Gastroesophageal sphincter (tissue), 4 donors: ENCODE measurements around the gene ST6GALNAC6. TPM values are rescaled to one million over a fixed set of nuclear protein-coding genes. Genes with fewer than 3 reads are reported as not detected.
"Not testable (repeated sequence)": the region's sequence is repeated elsewhere in the genome, so short reads cannot be mapped to it uniquely, and the experiment has no call there.

Experiments
- ATAC-seq: fragments of 150-250 bp; one replicate; pipeline ENCODE4 v1.9.1; 2016; ENCODE audit warnings: mild to moderate bottlenecking, moderate library complexity
- H3K27ac ChIP-seq, 4 donors: fragments of 200-600 bp; sonication (generic) in 3 of 4; 1 replicate in 3 of 4; 2 replicates in 1 of 4; pipeline ENCODE4 v1.5.1; 2016 to 2019
- H3K27me3 ChIP-seq: fragments of 200-600 bp; sonication (generic); one replicate; pipeline ENCODE4 v1.5.1; 2019
- H3K36me3 ChIP-seq, 2 donors: fragments of 200-600 bp; sonication (generic); one replicate each; pipeline ENCODE4 v1.5.1; 2019; ENCODE audit warnings: control low read depth in 1 of 2
- H3K4me1 ChIP-seq, 3 donors: fragments of 200-600 bp; sonication (generic); 1 replicate in 2 of 3; 2 replicates in 1 of 3; pipeline ENCODE4 v1.5.1; 2016 to 2019; ENCODE audit warnings: control low read depth in 2 of 3
- H3K4me3 ChIP-seq, 2 donors: fragments of 200-600 bp; sonication (generic); one replicate each; pipeline ENCODE4 v1.5.1; 2019; ENCODE audit warnings: mild to moderate bottlenecking in 1 of 2, moderate library complexity in 1 of 2
- H3K9me3 ChIP-seq, 3 donors: fragments of 200-600 bp; sonication (generic); one replicate each; pipeline ENCODE4 v1.5.1; 2017 to 2019; ENCODE audit warnings: control low read depth in 2 of 3
- CTCF ChIP-seq, 4 experiments: fragments of 200-600 bp in 2 of 4; fragments of 450-650 bp in 2 of 4; sonication (generic) in 1 of 4; IDR thresholded peaks; one replicate each; pipeline ENCODE4 v1.5.1; 2017 to 2019; ENCODE audit warnings: antibody characterized with exemption in 4 of 4, mild to moderate bottlenecking in 2 of 4, moderate library complexity in 2 of 4
- EP300 ChIP-seq: sonication (generic); formaldehyde crosslinking; IDR thresholded peaks from one replicate; pipeline ENCODE4 v1.6.1; 2017; ENCODE audit warnings: antibody characterized with exemption, mild to moderate bottlenecking
- POLR2A ChIP-seq, 2 donors: fragments of 450-650 bp; IDR thresholded peaks; one replicate each; pipeline ENCODE4 v1.6.1; 2017; ENCODE audit warnings: antibody characterized with exemption in 2 of 2, mild to moderate bottlenecking in 2 of 2, moderate library complexity in 1 of 2
- POLR2AphosphoS5 ChIP-seq: sonication (generic); formaldehyde crosslinking; IDR thresholded peaks from one replicate; pipeline ENCODE4 v1.6.1; 2017; ENCODE audit warnings: antibody characterized with exemption
- WGBS, 2 donors: methylation state at CpG; one replicate each; pipeline ENCODE4 v1.1.5; 2018; ENCODE audit warnings: low coverage in 1 of 2; 5-methylcytosine and 5-hydroxymethylcytosine counted together
- small RNA-seq, 4 donors: library from RNA; depleted of rRNA; stranded (forward); fragments of <200 nt; gene quantifications; one replicate each; pipeline ENCODE3, GENCODE V24; 2016
- total RNA-seq, 4 donors: library from RNA; depleted of rRNA; stranded (reverse); fragments of >200 nt; gene quantifications; one replicate each; pipeline ENCODE4 v1.1.0, GENCODE V29; 2016

ST6GALNAC6 gene
- total RNA-seq, 4 donors from 2014 or later, result 112 to 146 (median 132) TPM

DNA sequence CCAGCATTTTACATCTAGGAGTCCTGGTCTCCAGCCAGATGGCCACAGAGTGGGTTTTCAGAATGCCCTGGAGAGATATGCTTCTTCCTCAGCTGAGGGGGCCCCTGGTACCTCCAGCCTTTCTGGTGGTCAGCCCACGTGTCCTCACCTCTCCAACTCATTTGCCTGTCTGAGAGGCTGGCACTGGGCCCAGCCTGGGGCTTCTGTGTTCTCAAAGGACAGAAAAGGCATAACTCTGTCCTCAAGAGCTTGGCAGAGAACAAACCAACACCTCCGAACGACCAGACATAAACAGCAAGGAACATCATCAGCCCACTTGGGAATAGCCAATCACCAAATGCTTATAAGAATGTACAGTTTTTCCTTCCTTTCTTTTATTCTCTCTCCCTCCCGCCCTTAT, 62.1 kb downstream of the ST6GALNAC6 start:
- peaks cover 0 to 78% (median 55%) of the 10 kb centered on the region in 3 donors for H3K4me1 ChIP-seq
- 67 to 75% methylated on average over 1 to 3 of the region's 4 CpGs for WGBS, 2 donors
- TF ChIP-seq POLR2AphosphoS5 (no peak), POLR2A (IDR thresholded peaks at IDR 0.05) (no peak), CTCF (IDR thresholded peaks at IDR 0.05) (no peak), EP300 (no peak)
- no peaks in the 10 kb centered on the region for H3K9me3 ChIP-seq
- H3K27ac ChIP-seq, result peak overlapping the region in 3 of 4 donors; percentile 82 to 94 (median 86)
- ATAC-seq, result no peak
- H3K36me3 ChIP-seq, result peaks cover 0 to 7% of the 10 kb centered on the region in 2 donors
- no peak overlapping the region for H3K4me3 ChIP-seq
- H3K27me3 ChIP-seq, result no peaks in the 10 kb centered on the region

DNA sequence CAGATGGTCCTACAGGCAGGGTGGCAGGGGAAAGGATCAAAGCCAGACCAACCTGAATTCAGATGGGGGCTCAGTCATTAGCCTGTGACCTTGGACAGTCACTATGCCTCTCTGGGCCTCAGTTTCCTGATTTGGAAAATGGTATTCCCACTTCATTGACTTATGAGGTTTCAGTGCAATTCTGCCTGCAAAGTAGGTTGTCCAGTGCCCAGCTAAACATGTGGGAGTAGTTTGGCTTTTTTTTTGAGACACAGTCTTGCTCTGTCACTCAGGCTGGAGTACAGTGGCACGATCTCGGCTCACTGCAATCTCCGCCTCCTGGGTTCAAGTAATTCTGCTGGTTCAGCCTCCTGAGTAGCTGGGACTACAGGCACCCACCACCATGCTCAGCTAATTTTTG, 62.8 kb downstream of the ST6GALNAC6 start:
- Histone ChIP-seq H3K27ac (peak overlapping the region in 3 of 4 donors; percentile 82 to 94 (median 86)), H3K4me1 (peaks cover 0 to 85% (median 58%) of the 10 kb centered on the region in 3 donors)
- H3K27me3 ChIP-seq, H3K9me3 ChIP-seq, H3K4me3 ChIP-seq, ATAC-seq, H3K36me3 ChIP-seq: not testable (repeated sequence)
- 69% methylated on average over 3 of the region's 3 CpGs; no CpG with 5 or more reads in 1 of the 2 donors for WGBS, 2 donors

DNA sequence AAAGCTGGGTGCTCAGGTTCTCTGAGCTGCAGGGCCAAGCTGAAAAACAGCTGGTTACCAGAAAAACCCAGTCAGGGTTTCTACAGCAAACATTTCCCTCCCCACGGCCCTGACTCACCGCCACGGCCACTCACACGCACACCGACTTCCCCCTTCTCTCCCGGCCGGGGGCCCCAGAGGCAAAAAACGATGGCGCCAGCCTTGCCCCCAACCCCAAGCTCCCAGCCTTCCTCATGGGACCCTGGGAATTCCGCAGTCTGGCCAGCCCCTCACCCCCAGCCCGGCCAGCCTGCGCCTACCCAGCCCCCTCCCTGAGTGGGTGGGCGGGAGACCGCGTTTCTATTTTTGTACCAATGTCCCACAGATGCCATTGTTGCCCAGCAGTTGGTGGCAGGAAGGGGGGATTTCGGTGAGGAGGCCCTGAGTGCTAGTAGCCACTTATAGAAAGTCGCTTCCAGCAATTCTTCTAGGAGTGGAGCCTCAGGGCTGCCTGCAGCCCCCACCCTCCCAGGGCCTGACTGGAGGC, 63.3 kb downstream of the ST6GALNAC6 start:
- no peak overlapping the region for H3K4me3 ChIP-seq
- no peaks in the 10 kb centered on the region for H3K36me3 ChIP-seq
- peaks cover 0 to 85% (median 58%) of the 10 kb centered on the region in 3 donors for H3K4me1 ChIP-seq
- WGBS, 2 donors, result 37 to 80% methylated on average over 2 to 6 of the region's 17 CpGs
- no peaks in the 10 kb centered on the region for H3K9me3 ChIP-seq
- no peaks in the 10 kb centered on the region for H3K27me3 ChIP-seq
- TF ChIP-seq POLR2A (IDR thresholded peaks at IDR 0.05), result no peak
- no peak for TF ChIP-seq CTCF (IDR thresholded peaks at IDR 0.05)
- TF ChIP-seq EP300, result no peak
- no peak for TF ChIP-seq POLR2AphosphoS5
- no peak for ATAC-seq
- H3K27ac ChIP-seq, result peak overlapping the region; percentile 15 to 94 (median 84)

Small RNA genes lying within 50 kb of the gene (small RNA-seq; reads per million reads assigned to genes)
- 0 reads per million in 4 donors for gene MIR4672
- gene RNA5SP296, result 0 reads per million in 4 donors

Other genes with a start within 250 kb of the ST6GALNAC6 start
- gene CFAP157, start 192.6 kb downstream of the ST6GALNAC6 start, total RNA-seq, result under 1 TPM in 1 of 4 donors, not detected in 3; 0.31 TPM
- 10 to 100 TPM in 3 of 4 donors, 1 to 10 TPM in 1; 8.7 to 19.3 (median 16.8) TPM for gene PTRH1, start 183.9 kb downstream of the ST6GALNAC6 start, total RNA-seq
- not detected for gene TTC16, start 183.5 kb downstream of the ST6GALNAC6 start, total RNA-seq
- 1 to 10 TPM; 5.9 to 8.9 (median 7.6) TPM for gene TOR2A, start 164.3 kb downstream of the ST6GALNAC6 start, total RNA-seq
- 10 to 100 TPM in 1 of 4 donors, 1 to 10 TPM in 3; 6.1 to 12.1 (median 8.5) TPM for gene SH2D3C, start 120.9 kb downstream of the ST6GALNAC6 start, total RNA-seq
- gene CDK9, start 113.6 kb downstream of the ST6GALNAC6 start, total RNA-seq, result 10 to 100 TPM; 81.8 to 92.8 (median 86.5) TPM
- gene FPGS, start 96.7 kb downstream of the ST6GALNAC6 start, total RNA-seq, result 10 to 100 TPM; 42.5 to 91.4 (median 63.2) TPM
- 10 to 100 TPM; 21.3 to 76.5 (median 48.0) TPM for gene ENG, start 44.9 kb downstream of the ST6GALNAC6 start, total RNA-seq
- 10 to 100 TPM; 46.7 to 73.9 (median 49.7) TPM for gene AK1, start 21.9 kb downstream of the ST6GALNAC6 start, total RNA-seq
- 10 to 100 TPM; 25.2 to 49.7 (median 31.7) TPM for gene ST6GALNAC4, start 17.4 kb upstream of the ST6GALNAC6 start, total RNA-seq
- 1 to 10 TPM in 2 of 4 donors, under 1 TPM in 1, not detected in 1; 0.66 to 3.4 (median 3.1) TPM for gene PIP5KL1, start 31.2 kb upstream of the ST6GALNAC6 start, total RNA-seq
- gene DPM2, start 38.3 kb upstream of the ST6GALNAC6 start, total RNA-seq, result 10 to 100 TPM in 2 of 4 donors, 1 to 10 TPM in 2; 8.9 to 15.0 (median 11.2) TPM
- 10 to 100 TPM in 3 of 4 donors, 1 to 10 TPM in 1; 7.0 to 22.0 (median 16.3) TPM for gene EEIG1, start 81.4 kb upstream of the ST6GALNAC6 start, total RNA-seq
- gene NAIF1, start 167.7 kb upstream of the ST6GALNAC6 start, total RNA-seq, result 10 to 100 TPM in 1 of 4 donors, 1 to 10 TPM in 3; 5.3 to 11.4 (median 8.6) TPM
- gene SLC25A25, start 168.6 kb upstream of the ST6GALNAC6 start, total RNA-seq, result 10 to 100 TPM; 16.1 to 64.1 (median 18.3) TPM
- 10 to 100 TPM; 46.1 to 85.8 (median 57.5) TPM for gene PTGES2, start 228.1 kb upstream of the ST6GALNAC6 start, total RNA-seq
- gene LCN2, start 249.8 kb upstream of the ST6GALNAC6 start, total RNA-seq, result 100 to 1,000 TPM in 1 of 4 donors, 1 to 10 TPM in 1, under 1 TPM in 1, not detected in 1; 0.58 to 222 (median 1.4) TPM